PFSK-1 (cell line): ENCODE data around the gene ABCF3.

Source experiments
- FOXP2 ChIP-seq: optimal IDR thresholded peaks from 2 replicates; pipeline ENCODE3; 2011; ENCODE audit warnings: borderline replicate concordance, control low read depth, inconsistent platforms; ENCODE audit not compliant: insufficient read depth; ENCODE audit errors: extremely low read length, extremely low read depth
- POLR2AphosphoS5 ChIP-seq: IDR thresholded peaks from 2 replicates; pipeline ENCODE4 v1.6.1; 2012; ENCODE audit warnings: low read depth, mild to moderate bottlenecking, control low read depth, low read length, moderate library complexity
- REST ChIP-seq, 2 experiments: IDR thresholded peaks; 2 replicates each; pipeline versions ENCODE4 v1.6.1 to v1.8.0; 2011 to 2012; ENCODE audit warnings: low read depth in 2 of 2, low read length in 2 of 2, control low read depth in 1 of 2, inconsistent platforms in 1 of 2, mild to moderate bottlenecking in 1 of 2, moderate library complexity in 1 of 2; ENCODE audit not compliant: insufficient read depth in 1 of 2
- SIN3A ChIP-seq: IDR thresholded peaks from 2 replicates; pipeline ENCODE4 v1.6.1; 2012; ENCODE audit warnings: mild to moderate bottlenecking, low read length, moderate library complexity, borderline replicate concordance; ENCODE audit not compliant: insufficient read depth
- TAF1 ChIP-seq: IDR thresholded peaks from 2 replicates; pipeline ENCODE4 v1.6.1; 2012; ENCODE audit warnings: low read length, control low read depth, borderline replicate concordance; ENCODE audit not compliant: insufficient read depth

Gene ABCF3

GRCh38 chr3:184145751-184146270, 40.2 kb upstream of the ABCF3 start:
- TF ChIP-seq SIN3A (no peak), POLR2AphosphoS5 (no peak), REST (IDR thresholded peaks at IDR 0.05; ENCODE audit: insufficient read depth in 1 of 2, low read depth in 2 of 2, low read length in 2 of 2) (no peak), FOXP2 (no peak), TAF1 (no peak)

GRCh38 chr3:184148076-184148475, 37.9 kb upstream of the ABCF3 start:
- no peak for TF ChIP-seq REST (IDR thresholded peaks at IDR 0.05; ENCODE audit: insufficient read depth in 1 of 2, low read depth in 2 of 2, low read length in 2 of 2)
- no peak for TF ChIP-seq TAF1
- TF ChIP-seq POLR2AphosphoS5: no peak
- no peak for TF ChIP-seq FOXP2
- no peak for TF ChIP-seq SIN3A

- TF ChIP-seq TAF1: no peak
- no peak for TF ChIP-seq FOXP2
- no peak for TF ChIP-seq SIN3A
- TF ChIP-seq REST (IDR thresholded peaks at IDR 0.05; ENCODE audit: insufficient read depth in 1 of 2, low read depth in 2 of 2, low read length in 2 of 2): no peak
- TF ChIP-seq POLR2AphosphoS5: no peak
Measured at GRCh38 chr3:184149123-184149522, 36.9 kb upstream of the ABCF3 start.

GRCh38 chr3:184154885-184155643, 30.9 kb upstream of the ABCF3 start, which contains the start of gene DVL3:
TSS of gene DVL3 (plus strand) at chr3:184155377. CDS start at chr3:184155636, 259 bp downstream.
- TF ChIP-seq POLR2AphosphoS5 (no peak), TAF1 (no peak; the same call in 1 of the 2 replicates), FOXP2 (peak; percentile 52)

- TF ChIP-seq REST (IDR thresholded peaks at IDR 0.05; ENCODE audit: insufficient read depth in 1 of 2, low read depth in 2 of 2, low read length in 2 of 2): peak in 1 of 2 experiments; percentile 52; a peak in 1 of 4 replicates
- no peak for TF ChIP-seq FOXP2
Measured at GRCh38 chr3:184155644-184156521, 30.1 kb upstream of the ABCF3 start.
